Fibroblast of skin of right quadriceps (primary cell): ENCODE measurements around the gene MYOF.
"Not testable (repeated sequence)": the region's sequence is repeated elsewhere in the genome, so short reads cannot be mapped to it uniquely, and the experiment has no call there.

ENCODE experiments used
- DNase-seq: peaks from one replicate; pipeline ENCODE4 v3.0.0-alpha.2; 2013

The MYOF gene

GRCh38 chr10:93419016-93419415 is 63.1 kb downstream of the MYOF start:
- not testable (repeated sequence) for DNase-seq

GRCh38 chr10:93417921-93418320 is 64.2 kb downstream of the MYOF start:
- DNase-seq: no peak

GRCh38 chr10:93417266-93417665 is 64.9 kb downstream of the MYOF start:
- DNase-seq: no peak

- no peak for DNase-seq
These were observed 65.3 kb downstream of the MYOF start for GRCh38 chr10:93416824-93417223.

- no peak for DNase-seq
These were observed 66.4 kb downstream of the MYOF start for GRCh38 chr10:93415693-93416092.

- peak; percentile 20 for DNase-seq
These were observed 68.9 kb downstream of the MYOF start for GRCh38 chr10:93413252-93413689.

GRCh38 chr10:93412801-93413200 is 69.3 kb downstream of the MYOF start:
- DNase-seq: no peak

- no peak for DNase-seq
These were observed 71.3 kb downstream of the MYOF start for GRCh38 chr10:93410697-93411348.

- DNase-seq: no peak
These were observed 73.4 kb downstream of the MYOF start for GRCh38 chr10:93408783-93409182.

GRCh38 chr10:93406364-93407145 is 75.6 kb downstream of the MYOF start:
- peak; percentile 65 for DNase-seq

GRCh38 chr10:93404048-93404354 is 78.1 kb downstream of the MYOF start:
- no peak for DNase-seq

- no peak for DNase-seq
These were observed 78.7 kb downstream of the MYOF start for GRCh38 chr10:93403152-93404047.

- DNase-seq: no peak
These were observed 79.9 kb downstream of the MYOF start for GRCh38 chr10:93402192-93402591.

GRCh38 chr10:93398528-93398927 is 83.6 kb downstream of the MYOF start:
- DNase-seq: no peak

- DNase-seq: no peak
These were observed 85.1 kb downstream of the MYOF start for GRCh38 chr10:93397020-93397419.

- no peak for DNase-seq
These were observed 88.9 kb downstream of the MYOF start for GRCh38 chr10:93393211-93393610.

- DNase-seq: no peak
These were observed 90.0 kb downstream of the MYOF start for GRCh38 chr10:93392121-93392520.

- DNase-seq: no peak
These were observed 91.6 kb downstream of the MYOF start for GRCh38 chr10:93390306-93391090.

GRCh38 chr10:93386631-93387369 is 95.3 kb downstream of the MYOF start:
- DNase-seq: no peak

GRCh38 chr10:93385345-93385744 is 96.8 kb downstream of the MYOF start:
- no peak for DNase-seq

GRCh38 chr10:93384006-93384405 is 98.1 kb downstream of the MYOF start:
- no peak for DNase-seq

- DNase-seq: peak; percentile 95
These were observed 98.6 kb downstream of the MYOF start for GRCh38 chr10:93383562-93383981.
